HCT116 (cell line): Measurements from ENCODE around the gene C10orf90. TPM values are rescaled to one million over a fixed set of nuclear protein-coding genes. Genes with fewer than 3 reads are reported as not detected.

Source experiments
- ATAC-seq: fragments of 200-7000 bp; cut with Tn5 transposase; 2 replicates; pipeline ENCODE4 v1.9.1; 2020; ENCODE audit warnings: mild to moderate bottlenecking, moderate library complexity
- BruUV-seq: library from RNA; stranded (reverse); fragments of 400-500 nt; replicated peaks from 2 replicates; lab custom pipeline; 2021; lab: Mats Ljungman, UMichigan
- CTCF ChIA-PET: fragments of 300-600 bp; sonication (Branson Sonifier 250); formaldehyde crosslinking; loops from one replicate; lab custom pipeline; 2021; ENCODE audit warnings: antibody characterized with exemption; lab: Charles Lee
- POLR2A ChIA-PET: fragments of 300-600, 350-600 bp; sonication (Branson Sonifier 250); formaldehyde crosslinking; loops from one replicate; lab custom pipeline; 2021; ENCODE audit warnings: antibody characterized with exemption; lab: Charles Lee
- RAD21 ChIA-PET, 2 experiments: fragments of 300-600 bp; sonication (Branson Sonifier 250); formaldehyde crosslinking; loops; one replicate each; lab custom pipeline; 2023; ENCODE audit warnings: low total read pairs in 2 of 2; ENCODE audit not compliant: uncharacterized antibody in 2 of 2, unreplicated experiment in 2 of 2, low non-redundant PET in 1 of 2; lab: Charles Lee
- DNase-seq: peaks from one replicate; pipeline ENCODE4 v3.0.0-alpha.2; 2010; ENCODE audit warnings: low read depth, low spot score
- H2AFZ ChIP-seq: fragments of 200-600 bp; shearing (Covaris generic), sonication (generic); 2 replicates; pipeline ENCODE4 v1.6.1; 2017; ENCODE audit warnings: low read depth, mixed run types, mixed read lengths, antibody characterized with exemption, low read length; ENCODE audit not compliant: poor library complexity, severe bottlenecking
- H3K27ac ChIP-seq: 2 replicates; pipeline ENCODE4 v1.5.1; 2012; ENCODE audit warnings: low read depth, low read length
- H3K27me3 ChIP-seq: fragments of 200-600 bp; sonication (generic); 2 replicates; pipeline ENCODE4 v1.6.1; 2016; ENCODE audit warnings: mixed run types, low read length, mixed read lengths; ENCODE audit not compliant: insufficient read depth
- H3K36me3 ChIP-seq, 2 experiments: fragments of 200-500 bp in 1 of 2; fragments of 200-600 bp in 1 of 2; sonication (Bioruptor generic) in 1 of 2; sonication (generic) in 1 of 2; 2 replicates each; pipeline versions ENCODE4 v1.5.1 to v1.6.1; 2014 to 2016; ENCODE audit warnings: low read length in 2 of 2, inconsistent platforms in 1 of 2, mixed read lengths in 1 of 2, mixed run types in 1 of 2; ENCODE audit not compliant: insufficient read depth in 2 of 2, control insufficient read depth in 1 of 2
- H3K4me1 ChIP-seq, 2 experiments: fragments of 200-600 bp in 1 of 2; sonication (generic) in 1 of 2; 2 replicates each; pipeline versions ENCODE4 v1.5.1 to v1.6.1; 2012 to 2017; ENCODE audit warnings: low read length in 2 of 2, inconsistent platforms in 1 of 2, mild to moderate bottlenecking in 1 of 2, mixed read lengths in 1 of 2, mixed run types in 1 of 2, moderate library complexity in 1 of 2; ENCODE audit not compliant: insufficient read depth in 2 of 2, control insufficient read depth in 1 of 2
- H3K4me2 ChIP-seq: fragments of 200-600 bp; sonication (generic); 2 replicates; pipeline ENCODE4 v1.6.1; 2017; ENCODE audit warnings: mixed run types, low read length, mixed read lengths
- H3K4me3 ChIP-seq, 2 experiments: fragments of 200-600 bp in 1 of 2; sonication (generic) in 1 of 2; replicated peaks in 1 of 2; 2 replicates each; pipeline ENCODE4 v1.5.1; 2011 to 2016; ENCODE audit warnings: low read length in 2 of 2, control low read depth in 1 of 2, low read depth in 1 of 2, mild to moderate bottlenecking in 1 of 2, mixed read lengths in 1 of 2, mixed run types in 1 of 2
- H3K79me2 ChIP-seq: fragments of 200-600 bp; sonication (generic); 2 replicates; pipeline ENCODE4 v1.6.1; 2017; ENCODE audit warnings: mild to moderate bottlenecking, mixed run types, low read length, moderate library complexity, mixed read lengths; ENCODE audit not compliant: insufficient read depth
- H3K9ac ChIP-seq: fragments of 200-600 bp; sonication (generic); 2 replicates; pipeline ENCODE4 v1.6.1; 2016; ENCODE audit warnings: low read length, mixed read lengths
- H3K9me2 ChIP-seq: fragments of 200-600 bp; sonication (generic), shearing (Covaris generic); 2 replicates; pipeline ENCODE4 v1.6.1; 2017; ENCODE audit warnings: mixed run types, mild to moderate bottlenecking, moderate library complexity; ENCODE audit not compliant: insufficient read depth
- H3K9me3 ChIP-seq, 2 experiments: fragments of 200-500 bp in 1 of 2; fragments of 200-600 bp in 1 of 2; sonication (Bioruptor generic) in 1 of 2; sonication (generic) in 1 of 2; 2 replicates each; pipeline ENCODE4 v1.6.1; 2014 to 2017; ENCODE audit warnings: low read length in 2 of 2, mixed read lengths in 2 of 2, inconsistent platforms in 1 of 2, low read depth in 1 of 2, mild to moderate bottlenecking in 1 of 2, mixed run types in 1 of 2, moderate library complexity in 1 of 2; ENCODE audit not compliant: control insufficient read depth in 1 of 2, insufficient read depth in 1 of 2
- H4K20me1 ChIP-seq: fragments of 200-600 bp; sonication (generic), shearing (Covaris generic); 2 replicates; pipeline ENCODE4 v1.6.1; 2017; ENCODE audit warnings: mixed run types, mild to moderate bottlenecking, moderate library complexity; ENCODE audit not compliant: insufficient read depth
- CBX3 ChIP-seq: IDR thresholded peaks from 2 replicates; pipeline ENCODE4 v1.6.1; 2012; ENCODE audit warnings: low read depth
- EGR1 ChIP-seq: IDR thresholded peaks from 2 replicates; pipeline ENCODE4 v1.6.1; 2012; ENCODE audit warnings: low read depth
- ELF1 ChIP-seq: IDR thresholded peaks from 2 replicates; pipeline ENCODE4 v1.6.1; 2012; ENCODE audit warnings: low read depth, borderline replicate concordance
- EZH2 ChIP-seq: fragments of 200-600 bp; sonication (generic); IDR thresholded peaks from 2 replicates; pipeline ENCODE4 v1.6.1; 2017; ENCODE audit warnings: antibody characterized with exemption, mixed run types
- EZH2phosphoT487 ChIP-seq: fragments of 200-600 bp; IDR thresholded peaks from 2 replicates; pipeline ENCODE4 v1.6.1; 2018; ENCODE audit warnings: antibody characterized with exemption, borderline replicate concordance
- FOSL1 ChIP-seq: IDR thresholded peaks from 2 replicates; pipeline ENCODE4 v1.6.1; 2012; ENCODE audit warnings: low read depth
- JUND ChIP-seq: IDR thresholded peaks from 2 replicates; pipeline ENCODE4 v1.6.1; 2012
- RAD21 ChIP-seq: IDR thresholded peaks from 2 replicates; pipeline ENCODE4 v1.6.1; 2012; ENCODE audit warnings: low read depth, mild to moderate bottlenecking
- SP1 ChIP-seq: IDR thresholded peaks from 2 replicates; pipeline ENCODE4 v1.6.1; 2012; ENCODE audit warnings: low read depth
- TCF7L2 ChIP-seq: IDR thresholded peaks from 2 replicates; pipeline ENCODE4 v1.7.0; 2011; ENCODE audit warnings: borderline replicate concordance, inconsistent platforms; ENCODE audit not compliant: insufficient read depth, insufficient read length; ENCODE audit errors: extremely low read depth
- intact Hi-C: fragments of 100-400 bp; cut with micrococcal nuclease; formaldehyde crosslinking; loops from 2 replicates; pipeline ENCODE4 v1.10.0; 2022
- total RNA-seq: library from RNA; stranded (reverse); gene quantifications from one replicate; pipeline ENCODE4 v1.2.1, GENCODE V29; 2021; ENCODE audit not compliant: unreplicated experiment
- TF ChIP-seq, protein P1 (sequence below): IDR thresholded peaks from 2 replicates; pipeline ENCODE4 v1.6.1; 2012
- TF ChIP-seq, protein P2 (sequence below), 3 experiments: fragments of 200-600 bp in 1 of 3; sonication (generic) in 1 of 3; IDR thresholded peaks in 2 of 3; conservative IDR thresholded peaks in 1 of 3; 2 replicates each; pipeline ENCODE4 v1.5.1; 2012 to 2017; ENCODE audit warnings: low read depth in 2 of 3, low read length in 2 of 3, antibody characterized with exemption in 1 of 3, borderline replicate concordance in 1 of 3, control low read depth in 1 of 3, mild to moderate bottlenecking in 1 of 3, mixed read lengths in 1 of 3, mixed run types in 1 of 3, moderate library complexity in 1 of 3; ENCODE audit not compliant: insufficient read depth in 1 of 3

Gene C10orf90
- total RNA-seq, 1 experiment from 2014 or later, result not detected

DNA sequence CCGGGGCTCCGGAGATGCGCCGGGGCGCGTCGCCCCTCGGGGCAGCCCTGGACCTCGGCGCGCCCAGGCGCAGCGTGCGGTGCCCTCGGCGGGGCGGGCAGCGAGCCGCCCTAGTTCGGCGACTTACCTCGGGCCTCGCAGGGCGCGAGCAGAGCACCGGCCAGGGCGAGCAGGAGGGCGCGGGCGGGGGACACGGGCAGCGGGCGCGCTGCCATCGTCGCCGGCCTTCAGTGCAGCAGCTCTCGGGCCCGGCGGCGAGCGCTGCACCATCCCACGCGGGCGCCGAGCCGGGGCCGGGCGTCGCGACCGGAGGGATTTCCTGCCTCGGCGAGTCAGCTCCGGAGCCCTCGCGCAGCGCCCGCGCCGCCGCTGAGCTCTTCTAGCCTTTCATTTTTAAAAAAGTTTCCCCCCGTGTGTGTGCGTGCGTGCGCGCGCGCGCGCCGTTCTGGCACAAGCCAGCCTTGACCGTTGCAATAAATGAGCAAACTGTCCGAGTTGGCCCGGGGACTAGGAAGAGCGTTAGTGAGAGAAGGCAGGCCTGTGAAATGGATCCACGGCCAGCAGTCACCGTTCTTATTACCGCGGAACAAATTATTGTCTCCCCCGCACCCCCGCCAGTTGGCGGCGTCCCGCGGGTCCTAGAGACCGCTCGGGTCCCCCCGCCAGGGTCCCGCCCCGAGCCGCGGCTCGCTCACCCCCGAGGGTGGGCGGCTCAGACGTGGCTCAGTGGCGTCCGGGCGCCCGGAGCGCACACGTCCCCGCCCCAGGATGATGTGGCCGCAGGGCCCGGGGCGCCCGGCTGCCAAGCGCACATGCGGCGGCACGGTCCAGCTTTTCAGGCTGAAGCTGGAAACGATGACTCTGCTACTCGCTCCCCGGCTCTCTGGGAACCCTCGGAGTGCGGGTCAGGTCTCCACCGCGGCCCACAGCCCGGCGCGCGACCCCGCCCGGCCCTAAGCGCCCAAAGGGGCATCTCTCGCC is 282.3 kb downstream of the C10orf90 start, which contains the start of gene ADAM12:
ADAM12 (minus strand) TSS at position 547 of the 981 bp plus-strand sequence; CDS start at position 215, 332 bp downstream.
- intact Hi-C loops, result loop anchor here (5.0 kb wide), 2 partner anchors 406 to 646 kb away; no protein-coding TSS in a partner anchor
- H4K20me1 ChIP-seq, result no peaks in the 10 kb centered on the region
- H3K4me2 ChIP-seq, result no peak within 1 kb of the TSS
- ChIA-PET RAD21 (no interaction called here), CTCF (no interaction called here), POLR2A (no interaction called here)
- no peak within 1 kb of the TSS for H2AFZ ChIP-seq
- H3K9me3 ChIP-seq, result no peaks in the 10 kb centered on the region
- no peak for TF ChIP-seq EGR1
- TF ChIP-seq RAD21, result no peak
- no peak for TF ChIP-seq ELF1
- TF ChIP-seq, protein P1, sequence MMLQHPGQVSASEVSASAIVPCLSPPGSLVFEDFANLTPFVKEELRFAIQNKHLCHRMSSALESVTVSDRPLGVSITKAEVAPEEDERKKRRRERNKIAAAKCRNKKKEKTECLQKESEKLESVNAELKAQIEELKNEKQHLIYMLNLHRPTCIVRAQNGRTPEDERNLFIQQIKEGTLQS, result no peak
- no peak for TF ChIP-seq FOSL1
- TF ChIP-seq CBX3, result no peak
- TF ChIP-seq, protein P2, sequence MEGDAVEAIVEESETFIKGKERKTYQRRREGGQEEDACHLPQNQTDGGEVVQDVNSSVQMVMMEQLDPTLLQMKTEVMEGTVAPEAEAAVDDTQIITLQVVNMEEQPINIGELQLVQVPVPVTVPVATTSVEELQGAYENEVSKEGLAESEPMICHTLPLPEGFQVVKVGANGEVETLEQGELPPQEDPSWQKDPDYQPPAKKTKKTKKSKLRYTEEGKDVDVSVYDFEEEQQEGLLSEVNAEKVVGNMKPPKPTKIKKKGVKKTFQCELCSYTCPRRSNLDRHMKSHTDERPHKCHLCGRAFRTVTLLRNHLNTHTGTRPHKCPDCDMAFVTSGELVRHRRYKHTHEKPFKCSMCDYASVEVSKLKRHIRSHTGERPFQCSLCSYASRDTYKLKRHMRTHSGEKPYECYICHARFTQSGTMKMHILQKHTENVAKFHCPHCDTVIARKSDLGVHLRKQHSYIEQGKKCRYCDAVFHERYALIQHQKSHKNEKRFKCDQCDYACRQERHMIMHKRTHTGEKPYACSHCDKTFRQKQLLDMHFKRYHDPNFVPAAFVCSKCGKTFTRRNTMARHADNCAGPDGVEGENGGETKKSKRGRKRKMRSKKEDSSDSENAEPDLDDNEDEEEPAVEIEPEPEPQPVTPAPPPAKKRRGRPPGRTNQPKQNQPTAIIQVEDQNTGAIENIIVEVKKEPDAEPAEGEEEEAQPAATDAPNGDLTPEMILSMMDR (IDR thresholded peaks at IDR 0.05 in 2 of 3, conservative IDR thresholded peaks at IDR 0.05 in 1 of 3; ENCODE audit: borderline replicate concordance in 1 of 3, insufficient read depth in 1 of 3, low read depth in 2 of 3, low read length in 2 of 3), result no peak
- TF ChIP-seq EZH2, result no peak
- no peak for TF ChIP-seq SP1
- no peak for TF ChIP-seq TCF7L2
- no peak for TF ChIP-seq JUND
- no peak for TF ChIP-seq EZH2phosphoT487
- no peaks in the 10 kb centered on the region for H3K9me2 ChIP-seq
- no peak within 1 kb of the TSS for H3K4me3 ChIP-seq
- H3K79me2 ChIP-seq, result no peaks in the 10 kb centered on the region
- no TSS peak for BruUV-seq
- H3K9ac ChIP-seq, result no peak within 1 kb of the TSS
- H3K4me1 ChIP-seq, result no peaks in the 10 kb centered on the region
- ATAC-seq (no peak), DNase-seq (no peak)
- H3K36me3 ChIP-seq, result no peaks in the 10 kb centered on the region
- H3K27ac ChIP-seq, result no peak within 1 kb of the TSS
- peaks cover 25% of the 10 kb centered on the region; the same call in 1 of the 2 replicates for H3K27me3 ChIP-seq
